GM18909 (cell line): ENCODE data around the gene PDE4A.
"Not testable (repeated sequence)": the region's sequence is repeated elsewhere in the genome, so short reads cannot be mapped to it uniquely, and the experiment has no call there.

Experiments
- ATAC-seq: cut with Tn5 transposase; IDR thresholded peaks from one replicate; pipeline ENCODE4 v1.9.1; 2021; ENCODE audit warnings: mild to moderate bottlenecking; ENCODE audit not compliant: unreplicated experiment, poor library complexity

PDE4A gene

GRCh38 chr19:10461047-10461949, 41.0 kb downstream of the PDE4A start:
- ATAC-seq: peak; percentile 92

GRCh38 chr19:10462042-10462441, 41.7 kb downstream of the PDE4A start:
- ATAC-seq: not testable (repeated sequence)

GRCh38 chr19:10462557-10462956, 42.2 kb downstream of the PDE4A start:
- ATAC-seq: no peak

GRCh38 chr19:10464456-10464855, 44.1 kb downstream of the PDE4A start:
- no peak for ATAC-seq

- ATAC-seq: no peak
These were observed 46.9 kb downstream of the PDE4A start for GRCh38 chr19:10467104-10467706.

GRCh38 chr19:10468133-10468532, 47.8 kb downstream of the PDE4A start:
- no peak for ATAC-seq

GRCh38 chr19:10471909-10472308, 51.6 kb downstream of the PDE4A start:
- ATAC-seq: no peak

GRCh38 chr19:10473192-10473591, 52.9 kb downstream of the PDE4A start:
- ATAC-seq: no peak

- no peak for ATAC-seq
These were observed 54.7 kb downstream of the PDE4A start for GRCh38 chr19:10474962-10475451.

- no peak for ATAC-seq
These were observed 58.1 kb downstream of the PDE4A start for GRCh38 chr19:10478476-10478875.

- ATAC-seq: peak; percentile 64
These were observed 58.6 kb downstream of the PDE4A start for GRCh38 chr19:10478903-10479384.

- no peak for ATAC-seq
These were observed 66.2 kb downstream of the PDE4A start for GRCh38 chr19:10486551-10486950.

- ATAC-seq: no peak
These were observed 71.2 kb downstream of the PDE4A start for GRCh38 chr19:10491472-10492047.

GRCh38 chr19:10497371-10497770, 77.0 kb downstream of the PDE4A start:
- no peak for ATAC-seq

- no peak for ATAC-seq
These were observed 79.4 kb downstream of the PDE4A start for GRCh38 chr19:10499550-10500246.

GRCh38 chr19:10500247-10500592, 79.9 kb downstream of the PDE4A start:
- ATAC-seq: no peak

GRCh38 chr19:10501971-10502523, 81.7 kb downstream of the PDE4A start:
- ATAC-seq: peak; percentile 42

GRCh38 chr19:10502524-10503001, 82.2 kb downstream of the PDE4A start:
- ATAC-seq: peak; percentile 85

- ATAC-seq: peak; percentile 39
These were observed 82.9 kb downstream of the PDE4A start, which contains the start of gene KEAP1 for GRCh38 chr19:10503002-10503789. KEAP1 (minus strand) TSS chr19:10503356; CDS start chr19:10500033, 3,323 bp downstream.
